Vagina (tissue), 2 donors: ENCODE results near the gene HOXB4.

ENCODE experiments used
- POLR2A ChIP-seq, 2 donors: fragments of 450-650 bp; IDR thresholded peaks; one replicate each; pipeline ENCODE4 v1.6.1; 2017; ENCODE audit warnings: antibody characterized with exemption in 2 of 2, mild to moderate bottlenecking in 2 of 2, moderate library complexity in 2 of 2
- TF ChIP-seq, protein P1 (sequence below), 3 experiments: fragments of 450-650 bp in 2 of 3; fragments of 200-600 bp in 1 of 3; sonication (generic) in 1 of 3; IDR thresholded peaks; one replicate each; pipeline ENCODE4 v1.5.1; 2017 to 2019; ENCODE audit warnings: antibody characterized with exemption in 3 of 3, mild to moderate bottlenecking in 2 of 3, moderate library complexity in 2 of 3

DNA sequence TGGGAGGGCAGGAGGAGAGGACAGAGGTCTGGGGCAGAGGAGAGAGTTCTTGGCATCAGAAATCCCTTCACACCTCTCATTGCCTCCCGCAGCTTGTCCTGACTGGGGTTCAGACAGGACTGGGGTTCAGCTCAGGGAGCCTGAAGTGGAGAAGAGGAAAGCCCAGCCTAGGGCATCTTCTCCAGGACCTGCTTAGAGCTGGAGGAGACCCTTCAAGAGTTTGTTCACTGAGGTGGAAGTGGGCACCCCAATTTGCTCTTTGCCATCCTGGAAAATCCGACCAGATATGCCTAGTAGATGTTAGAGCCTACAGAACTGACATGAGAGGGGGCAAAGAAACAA lies 9.9 kb upstream of the HOXB4 start:
- no peak for TF ChIP-seq POLR2A (IDR thresholded peaks at IDR 0.05)
- TF ChIP-seq, protein P1, sequence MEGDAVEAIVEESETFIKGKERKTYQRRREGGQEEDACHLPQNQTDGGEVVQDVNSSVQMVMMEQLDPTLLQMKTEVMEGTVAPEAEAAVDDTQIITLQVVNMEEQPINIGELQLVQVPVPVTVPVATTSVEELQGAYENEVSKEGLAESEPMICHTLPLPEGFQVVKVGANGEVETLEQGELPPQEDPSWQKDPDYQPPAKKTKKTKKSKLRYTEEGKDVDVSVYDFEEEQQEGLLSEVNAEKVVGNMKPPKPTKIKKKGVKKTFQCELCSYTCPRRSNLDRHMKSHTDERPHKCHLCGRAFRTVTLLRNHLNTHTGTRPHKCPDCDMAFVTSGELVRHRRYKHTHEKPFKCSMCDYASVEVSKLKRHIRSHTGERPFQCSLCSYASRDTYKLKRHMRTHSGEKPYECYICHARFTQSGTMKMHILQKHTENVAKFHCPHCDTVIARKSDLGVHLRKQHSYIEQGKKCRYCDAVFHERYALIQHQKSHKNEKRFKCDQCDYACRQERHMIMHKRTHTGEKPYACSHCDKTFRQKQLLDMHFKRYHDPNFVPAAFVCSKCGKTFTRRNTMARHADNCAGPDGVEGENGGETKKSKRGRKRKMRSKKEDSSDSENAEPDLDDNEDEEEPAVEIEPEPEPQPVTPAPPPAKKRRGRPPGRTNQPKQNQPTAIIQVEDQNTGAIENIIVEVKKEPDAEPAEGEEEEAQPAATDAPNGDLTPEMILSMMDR (IDR thresholded peaks at IDR 0.05): no peak
